GM18867 (cell line): ENCODE measurements around the gene ZNF200.
"Not testable (repeated sequence)": the region's sequence is repeated elsewhere in the genome, so short reads cannot be mapped to it uniquely, and the experiment has no call there.

Source experiments
- ATAC-seq: cut with Tn5 transposase; IDR thresholded peaks from one replicate; pipeline ENCODE4 v1.9.1; 2021; ENCODE audit warnings: mild to moderate bottlenecking, moderate library complexity; ENCODE audit not compliant: unreplicated experiment

The ZNF200 gene

DNA sequence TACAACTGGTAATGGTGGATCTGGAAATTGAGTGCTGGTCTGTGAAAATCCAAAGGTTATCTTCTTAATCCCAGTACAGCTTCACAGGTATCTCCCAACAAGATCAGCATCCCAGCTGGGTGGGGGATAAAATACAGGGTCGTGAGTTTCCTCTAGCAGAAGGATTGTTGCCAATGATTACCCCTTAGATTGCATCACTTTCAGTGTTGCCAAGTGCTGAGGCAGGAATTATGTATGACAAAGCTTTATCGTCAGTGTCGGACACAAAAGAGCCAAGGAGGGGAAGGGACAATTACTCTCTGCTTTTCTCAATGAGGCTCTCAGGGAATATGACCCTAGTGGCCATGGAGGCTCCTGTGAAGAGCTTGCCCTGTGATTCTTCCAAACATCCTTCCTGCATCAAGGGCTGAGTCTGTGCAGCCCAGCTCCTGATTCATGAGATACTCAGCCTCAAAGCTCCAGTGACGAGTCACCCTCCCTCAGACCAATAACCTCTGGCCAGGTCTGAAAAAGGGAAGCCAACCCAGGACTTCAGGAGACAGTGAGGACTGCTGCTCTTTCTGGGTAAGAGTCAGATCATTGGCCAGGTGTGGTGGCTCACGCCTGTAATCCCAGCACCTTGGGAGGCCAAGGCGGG is 31.9 kb downstream of the ZNF200 start:
- ATAC-seq: no peak

DNA sequence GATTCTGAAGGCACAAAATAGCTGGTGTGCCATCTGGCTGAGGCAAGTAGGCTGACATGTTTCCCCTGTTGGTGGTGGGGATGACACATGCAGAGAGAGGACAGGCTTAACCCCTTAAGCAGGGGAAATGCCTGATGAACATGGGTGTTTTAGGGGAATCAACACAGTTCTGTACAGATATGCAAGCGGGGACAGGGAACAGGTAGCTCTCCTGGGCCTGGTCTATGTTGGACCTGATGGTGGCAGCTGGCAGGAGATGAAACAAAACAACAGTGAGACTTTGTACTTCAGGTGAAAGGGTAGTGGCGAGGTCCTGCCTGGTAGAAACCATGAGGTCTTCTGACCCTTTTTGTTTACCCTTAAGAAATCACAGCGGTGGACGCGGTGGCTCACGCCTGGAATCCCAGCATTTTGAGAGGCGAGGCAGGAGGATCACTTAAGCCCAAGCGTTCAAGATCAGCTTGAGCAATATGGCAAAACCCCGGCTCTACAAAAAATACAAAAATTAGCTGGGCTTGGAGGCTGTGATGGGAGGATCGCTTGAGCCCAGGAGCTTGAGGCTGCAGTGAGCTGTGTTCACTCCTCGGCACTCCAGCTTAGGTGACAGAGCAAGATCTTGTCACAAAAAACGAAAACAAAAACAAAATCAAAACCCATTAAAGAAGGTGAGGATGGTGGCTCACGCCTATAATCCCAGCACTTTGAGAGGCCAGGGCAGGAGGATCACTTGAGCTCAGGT is 36.5 kb downstream of the ZNF200 start:
- ATAC-seq: no peak

DNA sequence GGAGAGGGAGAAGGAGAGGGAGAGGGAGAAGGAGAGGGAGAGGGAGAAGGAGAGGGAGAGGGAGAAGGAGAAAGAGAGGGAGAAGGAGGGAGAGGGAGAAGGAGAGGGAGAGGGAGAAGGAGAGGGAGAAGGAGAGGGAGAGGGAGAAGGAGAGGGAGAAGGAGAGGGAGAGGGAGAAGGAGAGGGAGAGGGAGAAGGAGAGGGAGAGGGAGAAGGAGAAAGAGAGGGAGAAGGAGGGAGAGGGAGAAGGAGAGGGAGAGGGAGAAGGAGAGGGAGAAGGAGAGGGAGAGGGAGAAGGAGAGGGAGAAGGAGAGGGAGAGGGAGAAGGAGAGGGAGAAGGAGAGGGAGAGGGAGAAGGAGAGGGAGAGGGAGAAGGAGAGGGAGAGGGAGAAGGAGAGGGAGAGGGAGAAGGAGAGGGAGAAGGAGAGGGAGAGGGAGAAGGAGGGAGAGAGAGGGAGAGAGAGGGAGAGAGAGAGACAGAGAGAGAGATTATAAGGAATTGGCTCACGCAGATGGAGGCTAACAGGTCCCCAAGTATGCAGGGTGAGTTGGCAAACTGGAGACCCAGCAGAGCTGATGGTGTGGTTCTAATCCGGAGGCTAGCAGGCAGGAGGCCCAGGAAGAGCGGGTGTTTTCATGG is 37.1 kb downstream of the ZNF200 start:
- not testable (repeated sequence) for ATAC-seq

DNA sequence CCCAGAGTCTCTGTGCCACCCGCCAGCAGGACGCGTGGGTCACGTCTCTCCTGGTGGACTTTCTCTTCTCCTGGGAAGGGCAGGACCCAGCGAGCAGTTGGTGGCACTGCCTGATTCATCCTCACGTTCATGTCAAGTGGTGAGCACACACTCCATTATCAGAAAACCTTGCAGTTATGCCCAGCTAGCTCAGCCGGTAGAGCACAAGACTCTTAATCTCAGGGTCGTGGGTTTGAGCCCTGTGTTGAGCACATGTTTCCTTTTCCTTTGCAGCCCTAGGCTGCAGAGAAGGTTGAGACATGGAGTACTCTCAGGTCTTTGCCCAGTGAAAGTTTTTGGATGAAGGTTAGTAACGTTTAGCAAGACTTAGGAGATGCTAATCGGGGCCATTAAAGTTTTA is 39.0 kb downstream of the ZNF200 start:
- no peak for ATAC-seq

DNA sequence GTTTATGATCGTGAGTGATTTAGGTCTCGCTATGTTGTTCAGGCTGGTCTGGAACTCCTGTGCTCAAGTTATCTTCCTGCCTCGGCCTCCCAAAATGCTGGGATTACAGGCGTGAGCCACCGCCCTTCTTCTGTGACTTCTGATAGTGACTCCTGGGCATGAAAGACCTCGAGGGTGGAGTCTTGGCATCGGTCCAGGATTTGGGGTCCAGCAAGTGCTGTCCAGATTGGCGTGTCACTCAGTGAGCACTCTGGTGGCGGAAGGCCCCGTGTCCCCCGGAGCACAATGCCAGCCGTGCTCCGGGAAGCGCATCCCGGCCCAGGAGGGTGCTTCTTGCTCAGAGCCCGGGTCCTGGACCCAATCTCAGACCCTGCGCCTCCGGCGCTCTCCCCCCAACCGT is 40.2 kb downstream of the ZNF200 start:
- ATAC-seq: no peak

DNA sequence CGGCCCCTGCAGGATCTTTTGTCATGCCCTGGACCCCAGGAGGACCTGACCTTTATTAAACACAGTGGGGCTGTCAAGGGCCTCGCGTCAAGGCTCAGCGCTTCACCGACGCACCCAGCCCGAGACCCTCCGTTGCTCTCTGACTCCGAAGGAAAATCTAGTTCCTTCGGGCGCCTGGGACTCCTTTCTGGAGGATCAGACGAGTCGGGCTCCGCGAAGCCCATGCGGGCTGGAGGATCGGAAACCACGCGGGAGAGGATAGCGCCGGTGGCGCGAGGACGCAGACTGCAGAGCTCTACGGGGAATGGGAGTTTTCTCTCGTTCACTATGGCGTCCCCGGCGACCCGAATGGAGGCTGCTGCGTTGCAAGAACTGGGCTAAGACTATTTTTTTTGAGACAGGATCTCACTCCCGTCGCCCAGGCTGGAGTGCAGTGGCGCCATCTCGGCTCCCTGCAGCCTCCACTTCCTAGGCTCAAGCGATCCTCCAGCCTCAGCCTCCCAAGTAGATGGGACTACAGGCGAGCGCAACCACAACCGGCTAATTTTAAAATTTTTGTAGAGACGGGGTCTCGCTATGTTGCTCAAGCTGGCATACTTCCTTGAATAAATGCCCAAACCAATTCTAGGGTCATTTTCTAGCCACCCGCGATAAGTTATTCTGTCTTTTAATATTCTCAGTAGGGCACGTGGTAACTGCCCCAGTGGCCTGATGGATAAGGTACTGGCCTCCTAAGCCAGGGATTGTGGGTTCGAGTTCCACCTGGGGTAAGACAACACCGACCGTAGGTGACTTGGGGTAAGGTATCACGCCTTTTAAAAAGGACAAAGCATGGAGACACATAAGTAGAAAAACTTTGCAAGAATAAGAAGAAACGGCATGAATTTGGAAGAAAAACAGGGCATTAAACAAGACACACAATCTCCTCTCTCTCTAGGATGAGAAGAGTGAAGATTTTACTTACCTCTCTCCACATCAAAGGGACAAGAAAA is 41.4 kb downstream of the ZNF200 start:
- ATAC-seq: no peak

DNA sequence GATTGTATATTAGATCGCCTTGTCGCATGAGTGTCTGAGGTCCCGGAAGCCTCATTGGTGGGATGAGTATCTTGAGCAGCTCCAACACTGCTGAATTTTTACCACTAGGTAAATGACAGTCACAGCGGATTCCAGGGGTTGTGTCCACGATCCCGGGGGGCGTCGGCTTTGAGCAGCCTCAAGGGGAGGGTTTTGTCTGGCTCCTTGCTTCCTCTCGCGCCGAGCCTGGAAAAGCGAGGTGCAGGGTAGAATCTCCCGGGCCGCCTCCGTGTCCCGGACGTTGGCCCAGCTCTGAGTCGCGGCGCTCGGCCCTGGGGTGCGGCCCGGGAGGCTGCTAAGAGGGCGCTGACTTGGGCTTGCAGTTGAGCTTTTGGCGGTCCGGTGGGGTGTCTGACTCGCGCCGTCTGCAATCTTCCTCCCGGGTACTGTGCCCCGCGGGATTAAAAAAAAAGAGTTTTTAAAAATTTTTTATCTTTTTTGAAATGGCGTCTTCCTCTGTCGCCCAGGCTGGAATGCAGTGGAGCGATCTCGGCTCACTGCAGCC is 42.4 kb downstream of the ZNF200 start:
- ATAC-seq: no peak

DNA sequence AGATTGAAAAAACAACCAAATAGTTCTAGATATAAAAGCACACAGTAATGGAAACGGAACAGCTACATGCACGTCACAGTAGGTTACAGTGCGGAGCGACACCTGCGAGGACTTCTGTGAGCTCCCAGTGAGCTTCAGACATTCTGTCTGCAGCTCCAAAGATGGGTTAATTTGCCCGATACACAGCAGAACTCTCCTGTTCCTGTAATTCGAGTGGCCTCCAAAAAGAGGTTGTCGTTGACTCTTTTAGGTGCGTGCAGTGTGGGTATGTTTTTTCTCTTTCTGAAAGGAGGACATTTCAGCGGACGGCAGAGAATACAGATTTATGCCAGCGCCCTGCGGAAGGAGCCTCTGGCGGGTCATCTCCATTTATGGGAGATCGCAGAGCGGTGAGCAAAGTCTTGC is 44.0 kb downstream of the ZNF200 start:
- no peak for ATAC-seq

DNA sequence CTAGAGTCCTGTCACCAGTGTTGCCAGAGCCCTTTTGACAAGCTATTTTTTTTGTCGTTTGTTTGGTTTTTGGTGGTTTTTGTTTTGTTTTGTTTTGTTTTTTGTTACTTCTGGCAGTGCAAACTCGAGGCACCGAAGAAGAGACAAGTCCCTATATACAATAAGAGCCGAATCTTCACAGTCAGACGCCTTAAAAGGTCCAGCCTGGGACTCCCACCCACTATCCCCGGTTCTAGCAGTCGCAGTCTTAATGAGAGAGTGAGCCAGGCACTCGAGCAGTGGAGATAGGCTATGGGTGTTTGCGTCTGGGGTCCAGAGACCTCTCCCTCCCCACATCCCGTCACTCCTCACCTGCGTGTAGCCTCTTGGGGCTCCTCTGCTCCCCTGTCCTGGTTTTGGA is 45.1 kb downstream of the ZNF200 start:
- ATAC-seq: no peak

DNA sequence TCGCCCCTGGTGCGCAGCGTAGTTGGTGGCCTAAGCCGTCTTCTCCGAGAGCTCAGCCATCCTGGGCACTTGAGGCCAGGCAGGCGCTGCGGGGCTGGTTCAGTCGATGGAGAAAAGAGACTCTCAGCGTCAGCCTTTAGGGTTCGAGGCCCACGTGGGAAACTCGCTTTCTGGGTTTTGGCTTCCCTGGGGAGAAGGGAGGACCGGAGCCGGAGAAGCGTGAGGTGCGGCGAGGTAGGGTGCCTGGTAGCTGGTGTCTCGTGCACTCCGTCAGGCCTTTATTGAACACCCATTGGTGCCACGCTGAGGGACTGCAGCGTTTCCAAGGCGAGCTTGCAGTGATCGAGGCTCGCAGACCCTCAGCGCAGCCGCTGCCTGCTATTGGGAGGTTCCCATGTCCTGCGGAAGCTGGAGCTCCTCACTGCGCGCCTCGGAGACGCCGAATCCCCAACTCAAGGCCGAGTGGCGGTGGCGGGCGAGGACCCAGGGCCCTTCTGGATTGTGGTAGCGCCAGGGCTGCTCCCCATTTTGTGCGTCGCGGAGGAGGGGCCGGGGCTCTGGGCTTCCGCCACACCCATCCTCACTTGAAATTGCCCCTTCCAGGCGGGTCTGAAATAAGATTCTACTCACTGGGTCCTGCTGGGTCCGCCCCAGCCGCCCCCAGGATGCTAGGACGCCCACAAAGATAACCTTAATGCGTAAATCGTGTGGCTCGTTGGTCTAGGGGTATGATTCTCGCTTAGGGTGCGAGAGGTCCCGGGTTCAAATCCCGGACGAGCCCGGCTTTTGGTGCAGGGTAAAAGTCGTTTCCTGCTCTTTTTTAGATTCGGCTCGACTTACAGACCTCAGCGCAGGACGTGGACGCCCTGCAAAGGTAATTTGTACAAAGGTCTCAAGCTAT is 45.8 kb downstream of the ZNF200 start:
- no peak for ATAC-seq

DNA sequence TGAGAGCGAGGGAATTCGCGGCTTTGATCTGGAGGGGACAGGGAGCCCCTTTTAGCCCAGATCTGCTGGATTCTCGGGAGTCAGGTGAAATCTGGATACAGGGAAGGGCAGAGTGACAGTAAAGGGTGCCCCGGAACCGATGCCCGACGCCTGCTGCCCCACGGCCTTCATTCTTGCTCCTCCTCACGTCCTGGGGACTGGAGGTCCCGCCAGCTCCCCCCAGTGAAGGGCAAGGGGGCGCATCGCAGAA is 46.4 kb downstream of the ZNF200 start:
- ATAC-seq: no peak

DNA sequence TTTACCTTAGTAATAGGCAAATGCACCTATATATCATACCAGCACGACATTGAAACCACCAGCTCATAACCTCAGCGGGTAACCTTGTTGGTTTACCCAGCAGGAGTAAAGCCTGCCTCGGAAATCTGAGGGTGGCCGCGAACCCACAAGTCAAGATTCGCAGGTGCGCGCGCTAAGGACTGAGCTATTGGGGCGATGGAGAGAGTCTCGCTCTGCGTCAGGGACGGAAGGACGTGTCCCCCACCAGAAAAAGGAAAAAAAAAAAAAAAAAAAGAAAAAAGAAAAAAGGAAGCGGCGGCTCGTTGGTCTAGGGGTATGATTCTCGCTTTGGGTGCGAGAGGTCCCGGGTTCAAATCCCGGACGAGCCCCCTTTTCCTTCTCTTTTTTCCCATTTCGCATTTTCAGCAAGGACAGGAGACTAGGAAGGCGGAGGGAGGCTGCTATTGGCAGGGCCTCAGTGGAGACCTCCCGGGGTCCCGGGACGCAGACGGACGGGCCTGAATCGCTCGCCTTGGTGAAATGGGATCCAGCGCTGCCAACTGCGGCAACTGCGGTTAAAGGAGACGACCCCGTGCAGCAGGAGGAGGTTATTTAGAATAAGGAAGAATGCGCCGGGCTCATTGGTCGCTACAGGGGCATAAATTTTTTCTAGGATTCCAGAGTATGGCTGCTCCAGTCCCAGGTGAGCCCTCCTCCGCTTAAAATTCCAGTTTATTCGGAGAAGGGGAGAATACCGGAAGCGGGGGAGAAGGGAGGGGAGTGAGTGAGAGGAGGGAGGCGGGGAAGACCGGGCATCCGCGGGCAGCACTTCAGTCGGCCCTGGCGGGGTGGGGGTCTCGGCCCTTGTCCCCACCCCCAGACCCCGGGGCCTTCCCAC is 46.9 kb downstream of the ZNF200 start, which contains the start of gene OR1F1:
OR1F1 (plus strand) TSS at position 407 of the 877 bp plus-strand sequence.
- no peak for ATAC-seq

DNA sequence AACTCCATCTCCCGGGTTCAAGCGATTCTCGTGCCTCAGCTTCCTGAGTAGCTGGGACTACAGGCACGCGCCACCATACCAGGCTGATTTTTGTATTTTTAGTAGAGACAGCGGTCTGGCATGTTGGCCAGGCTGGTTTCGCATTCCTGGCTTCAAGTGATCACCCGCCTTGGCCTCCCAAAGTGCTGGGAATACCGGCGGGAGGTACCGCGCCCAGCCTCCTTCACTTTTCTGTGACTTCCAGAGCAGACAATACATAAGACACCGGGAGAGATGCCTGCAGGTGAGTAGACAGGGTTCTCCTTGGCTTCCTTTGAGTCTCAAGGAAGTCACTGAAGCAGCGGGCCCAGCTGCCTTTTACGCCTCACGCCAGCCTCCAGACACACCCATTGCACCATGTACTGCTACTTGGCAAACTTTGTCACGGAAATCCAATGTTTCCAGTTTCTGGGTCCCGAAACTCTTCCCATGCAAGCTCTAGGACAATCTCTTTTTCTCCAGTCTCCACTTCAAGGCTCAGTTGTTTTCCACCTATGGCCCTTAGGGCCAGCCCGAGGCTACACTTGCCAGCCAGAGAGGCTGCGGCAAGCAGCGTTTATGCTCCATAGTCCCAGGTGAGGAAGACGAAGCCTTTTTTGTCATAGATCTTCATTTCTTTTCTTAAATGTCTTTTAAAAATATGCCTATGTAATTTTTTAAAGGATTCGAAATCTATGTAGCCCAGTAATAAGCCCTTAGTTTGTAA is 47.8 kb downstream of the ZNF200 start:
- ATAC-seq: no peak

DNA sequence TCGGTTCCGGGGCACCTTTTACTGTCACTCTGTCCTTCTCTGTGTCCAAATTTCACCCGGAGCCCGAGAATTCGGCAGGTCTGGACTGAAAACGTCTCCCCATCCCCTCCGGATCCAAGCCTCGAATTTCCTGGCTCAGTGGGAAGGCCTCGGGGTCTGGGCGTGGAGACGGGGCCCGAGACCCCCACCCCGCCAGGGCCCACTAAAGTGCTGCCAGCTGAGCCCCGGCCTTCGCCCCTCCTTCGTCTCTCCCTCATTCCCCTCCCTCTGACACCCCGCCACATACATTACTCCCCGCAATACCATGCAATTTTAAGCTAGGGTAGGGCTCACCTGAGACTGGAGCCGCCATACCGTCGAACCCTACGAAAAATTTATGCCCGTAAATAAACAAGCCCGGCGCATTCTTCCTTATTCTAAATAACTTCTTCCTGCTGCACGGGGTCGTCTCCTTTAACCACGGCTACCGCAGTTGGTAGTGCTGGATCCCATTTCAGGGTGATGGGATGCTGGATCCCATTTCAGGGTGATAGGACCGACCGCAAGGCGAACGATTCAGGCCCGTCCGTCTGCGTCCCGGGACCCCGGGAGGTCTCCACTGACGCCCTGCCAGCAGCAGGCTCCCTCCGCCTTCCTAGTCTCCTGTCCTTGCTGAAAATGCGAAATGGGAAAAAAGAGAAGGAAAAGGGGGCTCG is 51.4 kb downstream of the ZNF200 start:
- no peak for ATAC-seq

DNA sequence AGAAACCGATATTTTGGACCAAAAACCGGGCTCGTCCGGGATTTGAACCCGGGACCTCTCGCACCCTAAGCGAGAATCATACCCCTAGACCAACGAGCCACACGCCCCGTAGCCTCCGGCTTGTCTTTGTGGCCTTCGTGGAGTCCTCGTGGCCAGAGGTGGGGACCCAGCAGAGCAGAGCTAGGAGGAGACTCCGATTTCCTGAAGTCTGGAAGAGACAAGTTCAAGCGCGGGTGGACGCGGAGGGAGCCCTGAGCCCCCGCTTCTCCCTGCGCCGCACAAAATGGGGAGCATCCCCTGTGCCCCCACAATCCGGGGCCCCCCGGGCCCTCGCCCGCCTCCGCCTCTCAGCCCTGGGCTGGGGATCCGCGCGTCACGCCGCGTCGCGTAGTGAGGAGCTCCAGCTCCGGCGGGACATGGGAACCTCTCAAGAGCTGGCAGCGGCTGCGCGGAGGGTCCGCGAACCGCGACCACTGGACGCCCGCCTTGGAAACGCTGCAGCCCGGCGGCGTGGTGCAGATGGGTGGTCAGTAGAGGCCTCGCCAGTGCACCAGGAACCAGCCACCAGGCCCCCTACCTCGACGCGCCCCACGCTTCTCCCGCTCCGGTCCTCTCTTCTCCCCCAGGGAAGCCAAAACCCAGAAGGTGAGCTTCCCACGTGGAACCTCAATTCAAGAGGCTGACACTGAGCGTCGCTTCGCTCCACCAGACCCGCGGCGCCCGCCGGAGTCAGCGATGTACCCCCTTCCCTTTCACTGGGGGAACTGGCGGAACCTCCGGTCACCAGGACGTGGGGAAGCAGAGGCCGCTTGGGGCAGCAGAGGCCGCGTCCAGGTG is 52.1 kb downstream of the ZNF200 start:
- ATAC-seq: no peak

DNA sequence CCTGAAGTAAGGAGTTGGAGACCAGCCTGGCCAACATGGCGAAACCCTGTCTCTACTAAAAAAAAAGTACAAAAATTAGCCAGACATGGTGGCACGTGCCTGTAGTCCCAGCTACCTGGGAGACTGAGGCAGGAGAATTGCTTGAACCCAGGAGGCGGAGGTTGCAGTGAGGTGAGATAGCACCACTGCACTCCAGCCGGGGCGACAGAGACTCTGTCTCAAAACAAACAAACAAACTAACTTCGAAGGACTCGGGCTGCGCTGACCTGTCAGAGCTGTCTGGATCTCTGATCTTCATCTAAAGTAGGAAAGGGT is 52.7 kb downstream of the ZNF200 start:
- ATAC-seq: not testable (repeated sequence)

DNA sequence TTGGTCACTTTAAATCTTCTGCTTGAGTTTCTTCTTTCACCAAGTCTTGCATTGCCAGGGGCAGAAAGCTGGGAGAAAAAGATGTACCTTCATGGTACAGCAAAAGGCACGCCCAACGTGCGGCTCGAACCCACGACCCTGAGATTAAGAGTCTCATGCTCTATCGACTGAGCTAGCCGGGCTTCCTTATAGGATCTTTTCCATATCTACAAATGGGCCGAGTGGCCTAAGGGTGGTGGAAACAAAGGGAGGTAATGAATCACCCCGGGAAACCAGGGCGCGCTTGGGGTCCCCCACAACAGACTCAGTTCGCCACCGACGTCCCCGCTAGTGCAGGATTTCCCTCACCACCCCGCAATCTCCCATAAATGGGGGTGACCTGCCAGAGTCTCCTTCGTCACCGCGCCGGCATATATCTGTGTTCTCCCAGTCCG is 54.5 kb downstream of the ZNF200 start:
- no peak for ATAC-seq
